ENCODE results near the gene B4GALT1. TPM values are rescaled to one million over a fixed set of nuclear protein-coding genes. Genes with fewer than 3 reads are reported as not detected.

The B4GALT1 gene
- total RNA-seq, 1 donor from 2014 or later, result 72.0 TPM

DNA sequence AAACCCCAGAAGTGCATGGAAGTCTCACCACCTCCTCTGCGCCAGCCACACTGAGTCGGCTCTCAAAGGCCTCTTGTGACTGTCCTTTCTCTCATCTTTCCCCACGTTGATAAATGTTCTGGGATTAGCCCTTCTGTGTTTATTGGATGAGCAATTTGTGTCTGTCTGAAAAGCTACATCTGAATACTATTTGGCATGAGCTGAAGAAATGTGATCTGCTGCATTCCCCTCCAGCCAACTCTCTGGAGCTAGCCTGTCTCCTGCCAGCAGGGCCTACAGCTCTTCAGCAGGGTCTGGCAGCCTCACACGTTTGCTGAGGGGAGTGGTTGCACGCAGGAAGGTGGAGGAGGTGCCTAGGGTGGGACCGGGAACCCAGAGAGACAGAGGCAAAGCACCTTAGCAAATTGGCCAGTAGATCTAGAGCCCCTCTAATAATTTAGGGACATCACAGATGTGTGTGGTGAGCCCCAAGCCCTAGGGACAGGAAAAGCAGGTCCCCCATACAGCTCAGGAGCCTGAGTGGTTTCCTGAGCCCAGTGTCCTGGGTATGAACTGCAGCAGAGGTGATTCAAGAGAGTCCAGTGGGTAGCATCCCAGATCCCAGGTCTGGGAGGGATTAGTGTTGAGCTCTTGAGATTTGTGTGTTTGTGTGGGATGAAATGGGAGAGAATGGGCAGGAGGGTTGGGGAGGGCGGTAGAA is 20.5 kb upstream of the B4GALT1 start:
- no peaks in the 10 kb centered on the region for H3K36me3 ChIP-seq
- H3K4me3 ChIP-seq, result no peak overlapping the region
- intact Hi-C loops (cut with DNase I), result no loop called here
- ATAC-seq (peak; percentile 31 to 53), DNase-seq (no peak)
- no peaks in the 10 kb centered on the region for H3K27me3 ChIP-seq (ENCODE audit: low read depth)
- TF ChIP-seq, protein P1, sequence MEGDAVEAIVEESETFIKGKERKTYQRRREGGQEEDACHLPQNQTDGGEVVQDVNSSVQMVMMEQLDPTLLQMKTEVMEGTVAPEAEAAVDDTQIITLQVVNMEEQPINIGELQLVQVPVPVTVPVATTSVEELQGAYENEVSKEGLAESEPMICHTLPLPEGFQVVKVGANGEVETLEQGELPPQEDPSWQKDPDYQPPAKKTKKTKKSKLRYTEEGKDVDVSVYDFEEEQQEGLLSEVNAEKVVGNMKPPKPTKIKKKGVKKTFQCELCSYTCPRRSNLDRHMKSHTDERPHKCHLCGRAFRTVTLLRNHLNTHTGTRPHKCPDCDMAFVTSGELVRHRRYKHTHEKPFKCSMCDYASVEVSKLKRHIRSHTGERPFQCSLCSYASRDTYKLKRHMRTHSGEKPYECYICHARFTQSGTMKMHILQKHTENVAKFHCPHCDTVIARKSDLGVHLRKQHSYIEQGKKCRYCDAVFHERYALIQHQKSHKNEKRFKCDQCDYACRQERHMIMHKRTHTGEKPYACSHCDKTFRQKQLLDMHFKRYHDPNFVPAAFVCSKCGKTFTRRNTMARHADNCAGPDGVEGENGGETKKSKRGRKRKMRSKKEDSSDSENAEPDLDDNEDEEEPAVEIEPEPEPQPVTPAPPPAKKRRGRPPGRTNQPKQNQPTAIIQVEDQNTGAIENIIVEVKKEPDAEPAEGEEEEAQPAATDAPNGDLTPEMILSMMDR (IDR thresholded peaks at IDR 0.05), result no peak
- peaks cover 28% of the 10 kb centered on the region for H3K4me1 ChIP-seq
- no peak overlapping the region for H3K27ac ChIP-seq
- H3K9me3 ChIP-seq, result no peaks in the 10 kb centered on the region

DNA sequence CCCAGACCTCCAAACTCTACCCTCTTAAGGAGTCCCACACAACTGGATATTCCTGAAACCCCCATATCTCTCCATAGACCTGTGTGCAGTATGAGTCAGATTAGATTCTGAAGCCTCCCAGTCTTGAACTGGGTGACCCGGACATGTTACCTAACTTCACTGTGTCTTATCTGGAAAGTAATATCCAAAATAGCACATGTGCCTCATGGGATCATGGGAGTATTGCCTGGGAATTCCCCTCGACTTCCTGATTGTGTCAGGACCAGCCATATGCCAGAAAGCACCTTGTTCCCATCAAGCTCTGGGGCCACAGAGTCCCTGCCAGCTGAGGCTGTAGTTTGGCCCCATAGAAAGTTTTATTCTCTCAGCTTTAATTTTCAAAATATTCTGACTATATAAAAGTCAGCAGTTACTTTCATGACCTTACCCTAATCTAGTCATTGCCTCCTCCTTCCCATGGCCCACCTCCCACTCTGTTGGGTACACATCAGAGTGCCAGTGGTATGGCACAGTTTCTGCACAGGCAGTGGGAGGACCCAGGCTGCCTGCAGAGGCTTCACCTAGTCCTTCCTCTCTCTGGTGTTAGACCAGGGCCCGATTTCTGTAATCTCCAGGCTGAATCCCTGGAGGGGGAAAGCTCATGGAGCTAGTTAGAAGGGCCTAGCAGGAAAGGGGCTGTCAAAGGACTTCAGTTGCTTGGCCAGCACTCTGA is 19.5 kb upstream of the B4GALT1 start:
- DNase-seq, result no peak
- Histone ChIP-seq H3K4me3 (no peak overlapping the region), H3K27ac (no peak overlapping the region), H3K36me3 (no peaks in the 10 kb centered on the region), H3K9me3 (no peaks in the 10 kb centered on the region), H3K4me1 (peaks cover 28% of the 10 kb centered on the region), H3K27me3 (ENCODE audit: low read depth) (no peaks in the 10 kb centered on the region)
- peak; percentile 42 to 73 for ATAC-seq
- TF ChIP-seq, protein P1 (IDR thresholded peaks at IDR 0.05), result no peak
- intact Hi-C loops (cut with DNase I), result no loop called here

GRCh38 chr9:33185858-33186257 is 18.7 kb upstream of the B4GALT1 start:
- intact Hi-C loops (cut with DNase I), result no loop called here
- Histone ChIP-seq H3K27me3 (ENCODE audit: low read depth) (no peaks in the 10 kb centered on the region), H3K4me1 (peaks cover 28% of the 10 kb centered on the region), H3K27ac (no peak overlapping the region), H3K4me3 (no peak overlapping the region), H3K36me3 (no peaks in the 10 kb centered on the region), H3K9me3 (no peaks in the 10 kb centered on the region)
- peak; percentile 6 to 17 for ATAC-seq
- TF ChIP-seq, protein P1 (IDR thresholded peaks at IDR 0.05), result no peak
- DNase-seq, result no peak

- TF ChIP-seq, protein P1 (IDR thresholded peaks at IDR 0.05), result no peak
- ATAC-seq (no peak), DNase-seq (no peak)
- Histone ChIP-seq H3K27me3 (ENCODE audit: low read depth) (no peaks in the 10 kb centered on the region), H3K4me1 (peaks cover 28% of the 10 kb centered on the region), H3K9me3 (no peaks in the 10 kb centered on the region), H3K36me3 (no peaks in the 10 kb centered on the region), H3K27ac (no peak overlapping the region), H3K4me3 (no peak overlapping the region)
- intact Hi-C loops (cut with DNase I), result no loop called here
Observed at GRCh38 chr9:33185406-33185805, 18.3 kb upstream of the B4GALT1 start.

DNA sequence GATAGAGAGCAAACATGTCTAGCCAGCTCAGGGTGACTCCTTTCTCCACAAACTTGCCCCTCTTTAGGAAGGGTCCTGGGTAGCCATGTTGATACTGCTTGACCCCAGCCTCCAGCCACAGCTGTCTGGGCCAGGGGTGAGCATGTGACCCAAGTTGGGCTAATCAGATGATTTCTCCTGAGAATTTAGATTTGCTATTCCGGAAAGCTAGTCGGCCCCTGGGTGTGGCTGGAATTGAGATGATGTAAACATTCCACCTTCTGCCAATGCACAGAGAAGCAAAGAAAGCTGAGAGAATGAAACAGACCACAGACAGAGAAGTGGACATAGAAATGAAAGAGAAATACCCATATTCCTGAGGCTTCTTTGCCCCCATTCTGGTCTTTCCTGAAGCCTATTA is 17.8 kb upstream of the B4GALT1 start:
- DNase-seq (no peak), ATAC-seq (no peak)
- no peaks in the 10 kb centered on the region for H3K9me3 ChIP-seq
- no peaks in the 10 kb centered on the region for H3K27me3 ChIP-seq (ENCODE audit: low read depth)
- peaks cover 28% of the 10 kb centered on the region for H3K4me1 ChIP-seq
- TF ChIP-seq, protein P1 (IDR thresholded peaks at IDR 0.05), result no peak
- intact Hi-C loops (cut with DNase I), result no loop called here
- H3K36me3 ChIP-seq, result no peaks in the 10 kb centered on the region
- H3K27ac ChIP-seq, result no peak overlapping the region
- H3K4me3 ChIP-seq, result no peak overlapping the region
